RWPE2 (cell line): ENCODE measurements around the gene FBXO36.

Source experiments
- ATAC-seq: fragments of 200-7000 bp; cut with Tn5 transposase; 3 replicates; pipeline ENCODE4 v1.9.1; 2021; ENCODE audit warnings: low read depth
- DNase-seq: peaks from one replicate; pipeline ENCODE4 v3.0.0-alpha.2; 2020; ENCODE audit warnings: low spot score
- H3K27ac ChIP-seq: fragments of 450-650 bp; 2 replicates; pipeline ENCODE4 v1.5.1; 2017; ENCODE audit warnings: mild to moderate bottlenecking; ENCODE audit not compliant: poor library complexity, severe bottlenecking
- H3K27me3 ChIP-seq: fragments of 250-450 bp; sonication (Bioruptor Pico); 2 replicates; pipeline ENCODE4 v1.5.1; 2021; ENCODE audit warnings: mild to moderate bottlenecking, moderate library complexity; ENCODE audit not compliant: insufficient read depth, poor library complexity, severe bottlenecking
- H3K36me3 ChIP-seq: fragments of 250-450 bp; sonication (Bioruptor Pico); 2 replicates; pipeline ENCODE4 v1.5.1; 2020; ENCODE audit warnings: low read depth, mild to moderate bottlenecking, moderate library complexity
- H3K4me1 ChIP-seq: fragments of 250-450 bp; sonication (Bioruptor Pico); 2 replicates; pipeline ENCODE4 v1.5.1; 2021; ENCODE audit warnings: mild to moderate bottlenecking, moderate library complexity; ENCODE audit not compliant: insufficient read depth, poor library complexity, severe bottlenecking
- H3K4me3 ChIP-seq: fragments of 250-450 bp; sonication (Bioruptor Pico); 2 replicates; pipeline ENCODE4 v1.5.1; 2021; ENCODE audit warnings: mild to moderate bottlenecking, moderate library complexity; ENCODE audit not compliant: severe bottlenecking
- H3K9me3 ChIP-seq: fragments of 250-450 bp; sonication (Bioruptor Pico); 2 replicates; pipeline ENCODE4 v1.5.1; 2021; ENCODE audit warnings: mild to moderate bottlenecking, moderate library complexity; ENCODE audit not compliant: severe bottlenecking
- TF ChIP-seq, protein P1 (sequence below): fragments of 450-650 bp; IDR thresholded peaks from one replicate; pipeline ENCODE4 v1.5.1; 2017; ENCODE audit warnings: mild to moderate bottlenecking, moderate library complexity; ENCODE audit not compliant: poor library complexity, severe bottlenecking

FBXO36 gene

DNA sequence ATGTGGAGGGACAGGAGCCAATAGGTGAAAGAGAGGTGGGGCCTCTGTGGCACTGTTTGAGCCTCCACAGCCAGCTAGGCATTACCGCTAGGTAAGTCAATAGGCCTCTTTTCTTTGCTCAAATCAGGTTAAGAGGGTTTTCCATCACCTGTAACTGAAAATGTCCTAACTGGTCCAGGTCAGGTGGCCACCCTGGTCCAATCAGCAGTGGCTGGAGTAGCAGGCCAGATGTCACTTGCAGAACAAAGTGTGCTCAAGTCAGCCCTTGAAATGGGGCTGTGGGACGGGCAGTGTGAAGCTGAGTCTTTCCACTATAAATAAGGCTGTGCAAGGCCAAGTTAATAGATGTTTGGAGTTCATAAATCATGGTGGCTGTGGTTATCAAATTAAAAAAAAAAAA is 20.9 kb downstream of the FBXO36 start:
- DNase-seq, result no peak
- no peaks in the 10 kb centered on the region for H3K9me3 ChIP-seq
- H3K27ac ChIP-seq, result no peak overlapping the region
- H3K4me1 ChIP-seq, result no peaks in the 10 kb centered on the region
- H3K4me3 ChIP-seq, result no peak overlapping the region
- H3K27me3 ChIP-seq, result no peaks in the 10 kb centered on the region
- ATAC-seq, result no peak
- H3K36me3 ChIP-seq, result no peaks in the 10 kb centered on the region
- TF ChIP-seq, protein P1, sequence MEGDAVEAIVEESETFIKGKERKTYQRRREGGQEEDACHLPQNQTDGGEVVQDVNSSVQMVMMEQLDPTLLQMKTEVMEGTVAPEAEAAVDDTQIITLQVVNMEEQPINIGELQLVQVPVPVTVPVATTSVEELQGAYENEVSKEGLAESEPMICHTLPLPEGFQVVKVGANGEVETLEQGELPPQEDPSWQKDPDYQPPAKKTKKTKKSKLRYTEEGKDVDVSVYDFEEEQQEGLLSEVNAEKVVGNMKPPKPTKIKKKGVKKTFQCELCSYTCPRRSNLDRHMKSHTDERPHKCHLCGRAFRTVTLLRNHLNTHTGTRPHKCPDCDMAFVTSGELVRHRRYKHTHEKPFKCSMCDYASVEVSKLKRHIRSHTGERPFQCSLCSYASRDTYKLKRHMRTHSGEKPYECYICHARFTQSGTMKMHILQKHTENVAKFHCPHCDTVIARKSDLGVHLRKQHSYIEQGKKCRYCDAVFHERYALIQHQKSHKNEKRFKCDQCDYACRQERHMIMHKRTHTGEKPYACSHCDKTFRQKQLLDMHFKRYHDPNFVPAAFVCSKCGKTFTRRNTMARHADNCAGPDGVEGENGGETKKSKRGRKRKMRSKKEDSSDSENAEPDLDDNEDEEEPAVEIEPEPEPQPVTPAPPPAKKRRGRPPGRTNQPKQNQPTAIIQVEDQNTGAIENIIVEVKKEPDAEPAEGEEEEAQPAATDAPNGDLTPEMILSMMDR, result no peak

DNA sequence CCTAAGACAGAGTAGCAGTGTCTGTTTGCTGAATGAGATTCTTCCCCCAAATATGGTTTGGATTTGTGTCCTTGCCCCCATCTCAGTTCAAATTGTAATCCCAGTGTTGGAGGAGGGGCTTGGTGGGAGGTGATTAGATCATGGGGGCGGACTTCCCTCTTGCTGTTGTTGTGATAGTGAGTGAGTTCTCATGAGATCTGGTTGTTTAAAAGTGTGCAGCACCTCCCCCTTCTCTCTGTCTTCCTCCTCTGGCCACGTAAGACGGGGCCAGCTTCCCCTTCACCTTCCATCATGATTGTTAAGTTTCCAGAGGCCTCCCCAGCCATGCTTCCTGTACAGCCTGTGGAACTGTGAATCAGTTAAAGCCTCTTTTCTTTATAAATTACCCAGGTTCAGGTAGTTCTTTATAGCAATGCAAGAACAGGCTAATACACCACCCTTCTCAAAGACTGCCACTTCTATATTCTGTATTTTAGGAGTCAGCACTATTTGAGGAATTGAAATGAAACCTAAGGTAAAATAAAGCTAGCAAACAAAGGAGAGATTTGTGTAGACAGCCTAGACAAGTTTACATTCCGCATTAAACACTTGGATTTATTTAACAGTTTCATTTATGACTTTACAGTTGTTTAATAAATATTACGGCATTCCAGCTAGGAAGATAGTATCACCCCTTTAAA is 21.6 kb downstream of the FBXO36 start:
- ATAC-seq, result no peak
- TF ChIP-seq, protein P1, result no peak
- DNase-seq, result no peak
- Histone ChIP-seq H3K36me3 (no peaks in the 10 kb centered on the region), H3K27ac (no peak overlapping the region), H3K4me3 (no peak overlapping the region), H3K4me1 (no peaks in the 10 kb centered on the region), H3K27me3 (no peaks in the 10 kb centered on the region), H3K9me3 (no peaks in the 10 kb centered on the region)

DNA sequence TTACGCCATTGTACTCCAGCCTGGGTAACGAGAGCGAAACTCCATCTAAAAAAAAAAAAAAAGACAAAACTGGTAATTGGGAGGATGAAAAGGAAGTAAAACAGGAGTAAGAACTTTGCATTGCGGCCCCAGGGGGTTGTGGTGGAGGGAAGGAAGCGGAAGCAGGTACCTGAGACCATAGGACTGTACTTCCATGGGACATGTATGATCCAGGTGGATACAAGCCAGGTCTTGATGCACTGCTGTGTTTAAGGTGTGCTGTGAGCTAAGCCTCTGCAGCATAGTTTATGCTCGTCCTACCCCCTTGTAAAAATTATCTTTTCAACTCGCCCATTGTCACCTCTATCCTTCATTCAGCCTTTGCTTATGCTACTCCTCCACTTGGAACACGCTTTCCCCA is 23.7 kb downstream of the FBXO36 start:
- no peak overlapping the region for H3K4me3 ChIP-seq
- no peak overlapping the region for H3K27ac ChIP-seq
- DNase-seq, result no peak
- H3K36me3 ChIP-seq, result no peaks in the 10 kb centered on the region
- TF ChIP-seq, protein P1, result no peak
- H3K27me3 ChIP-seq, result no peaks in the 10 kb centered on the region
- H3K9me3 ChIP-seq, result no peaks in the 10 kb centered on the region
- no peak for ATAC-seq
- no peaks in the 10 kb centered on the region for H3K4me1 ChIP-seq

DNA sequence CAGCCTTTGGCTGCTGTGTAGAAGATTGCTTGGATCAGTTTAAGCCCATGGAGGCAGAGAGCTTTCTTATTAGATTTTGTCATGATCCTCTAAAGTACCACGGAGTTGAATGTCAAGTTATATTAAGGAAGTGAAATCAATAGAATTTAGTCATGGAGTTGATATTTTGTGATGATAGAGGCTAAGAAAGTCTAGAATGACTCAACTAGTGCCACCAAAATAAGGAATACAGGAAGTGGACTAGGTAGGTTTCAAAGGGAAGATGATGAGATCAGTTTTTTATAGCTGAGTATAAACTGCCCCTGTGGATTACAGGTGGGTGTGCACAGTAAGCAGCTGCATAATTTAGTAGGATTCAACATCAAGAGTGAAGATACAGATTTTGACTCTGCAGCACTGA is 25.2 kb downstream of the FBXO36 start:
- no peak for ATAC-seq
- no peak for DNase-seq
- H3K4me3 ChIP-seq, result no peak overlapping the region
- no peaks in the 10 kb centered on the region for H3K36me3 ChIP-seq
- no peaks in the 10 kb centered on the region for H3K4me1 ChIP-seq
- H3K9me3 ChIP-seq, result no peaks in the 10 kb centered on the region
- H3K27ac ChIP-seq, result no peak overlapping the region
- no peaks in the 10 kb centered on the region for H3K27me3 ChIP-seq
- TF ChIP-seq, protein P1, result no peak

DNA sequence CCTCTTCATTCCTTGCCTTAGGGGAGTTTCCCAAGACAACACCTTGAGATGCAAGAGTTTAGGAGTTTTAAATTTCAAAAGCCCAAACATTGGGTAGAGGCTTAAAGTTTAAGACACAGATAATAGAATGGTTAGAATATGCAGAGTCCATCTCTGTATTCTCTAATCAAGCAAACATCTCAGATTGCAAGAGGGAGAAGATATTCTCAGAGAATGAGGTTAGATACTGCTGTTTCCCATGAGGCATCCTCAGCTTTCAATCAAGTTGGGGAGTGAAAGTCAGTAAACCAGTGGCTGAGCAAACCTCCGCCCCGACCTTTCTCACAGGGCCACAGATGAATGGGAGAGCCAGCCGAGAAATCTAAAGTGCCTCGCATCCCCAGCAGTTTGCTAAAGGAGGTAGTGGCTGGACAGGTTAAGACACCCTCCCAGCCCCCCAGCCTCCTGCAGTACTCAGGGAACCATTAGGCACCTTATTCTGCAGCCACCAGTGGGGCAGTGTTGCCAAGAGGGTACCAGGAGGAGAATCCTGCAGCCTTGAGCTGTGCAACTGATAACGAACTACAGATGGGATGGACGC is 30.0 kb downstream of the FBXO36 start:
- Histone ChIP-seq H3K27ac (no peak overlapping the region), H3K36me3 (no peaks in the 10 kb centered on the region), H3K4me1 (no peaks in the 10 kb centered on the region), H3K4me3 (no peak overlapping the region), H3K9me3 (no peaks in the 10 kb centered on the region), H3K27me3 (no peaks in the 10 kb centered on the region)
- no peak for DNase-seq
- TF ChIP-seq, protein P1, result no peak
- ATAC-seq, result no peak
